Erythroblast (primary cell): ENCODE measurements around the gene DOCK1.

ENCODE experiments used
- GATA1 ChIP-seq: IDR thresholded peaks from 2 replicates; pipeline ENCODE4 v1.6.1; 2011; ENCODE audit warnings: low read depth, mild to moderate bottlenecking, control low read depth, low read length, moderate library complexity
- POLR2A ChIP-seq: IDR thresholded peaks from 2 replicates; pipeline ENCODE4 v1.6.1; 2011; ENCODE audit warnings: mild to moderate bottlenecking, low read length

- TF ChIP-seq POLR2A (no peak), GATA1 (no peak)
Measured at GRCh38 chr10:127338399-127339110, 433.3 kb downstream of the DOCK1 start.
